ENCODE data around the gene OCIAD2. TPM values are rescaled to one million over a fixed set of nuclear protein-coding genes. Genes with fewer than 3 reads are reported as not detected.

Gene OCIAD2
- 38.1 and 68.3 TPM in 2 replicates for total RNA-seq

GRCh38 chr4:48906206-48907173 is at the start of gene OCIAD2:
OCIAD2 (minus strand) TSS chr4:48906774; CDS start chr4:48904549, 2,225 bp downstream.

Small RNA genes lying within 50 kb of the gene (small RNA-seq; reads per million reads assigned to genes)
- gene AC020593.1 (not detected), gene RNU6-158P (not detected)

Other genes with a start within 250 kb of the OCIAD2 start
- 60.3 and 66.3 TPM in 2 replicates for gene FRYL, start 126.5 kb downstream of the OCIAD2 start, total RNA-seq
- gene OCIAD1, start 75.7 kb downstream of the OCIAD2 start, total RNA-seq = 75.4 and 92.2 TPM in 2 replicates
- gene CWH43, start 79.5 kb upstream of the OCIAD2 start, total RNA-seq = not detected in 2 replicates

Data from placental epithelial cell (primary cell).